HepG2 (cell line): ENCODE data around the gene KATNB1. TPM values are rescaled to one million over a fixed set of nuclear protein-coding genes. Genes with fewer than 3 reads are reported as not detected.
A peak's percentile ranks its signal among the peaks of the same experiment; 100 is the strongest.

ENCODE experiments used
- ARID2 ChIP-seq: sonication (generic); formaldehyde crosslinking; IDR thresholded peaks from 2 replicates; pipeline ENCODE4 v1.8.1; 2022; ENCODE audit warnings: mild to moderate bottlenecking, missing genetic modification reagents, borderline replicate concordance
- CCAR2 ChIP-seq: fragments of 200-400 bp; formaldehyde crosslinking; optimal IDR thresholded peaks from 2 replicates; pipeline ENCODE3; 2018; ENCODE audit warnings: low read depth, mild to moderate bottlenecking, low read length, moderate library complexity
- GABPB1 ChIP-seq: IDR thresholded peaks from 2 replicates; pipeline ENCODE4 v1.6.1; 2016; ENCODE audit warnings: mild to moderate bottlenecking, missing genetic modification reagents, moderate library complexity, missing compliant biosample characterization
- HBP1 ChIP-seq: IDR thresholded peaks from 2 replicates; pipeline ENCODE4 v1.6.1; 2016; ENCODE audit warnings: low read depth, control low read depth
- KMT2A ChIP-seq: sonication (generic); formaldehyde crosslinking; IDR thresholded peaks from 2 replicates; pipeline ENCODE4 v1.4.0; 2020; ENCODE audit warnings: missing genetic modification reagents
- MTF2 ChIP-seq: sonication (generic); formaldehyde crosslinking; IDR thresholded peaks from 2 replicates; pipeline ENCODE4 v1.5.0; 2020; ENCODE audit warnings: missing genetic modification reagents, borderline replicate concordance
- POGZ ChIP-seq: sonication (generic); formaldehyde crosslinking; IDR thresholded peaks from 2 replicates; pipeline ENCODE4 v1.4.0; 2020; ENCODE audit warnings: mild to moderate bottlenecking, missing genetic modification reagents
- RARG ChIP-seq: sonication (generic); formaldehyde crosslinking; IDR thresholded peaks from 2 replicates; pipeline ENCODE4 v1.4.0; 2020; ENCODE audit warnings: low read depth, mild to moderate bottlenecking, missing genetic modification reagents
- RBFOX2 ChIP-seq: fragments of 200-400 bp; formaldehyde crosslinking; IDR thresholded peaks from 2 replicates; pipeline ENCODE4 v1.6.1; 2017; ENCODE audit warnings: low read depth, mild to moderate bottlenecking, low read length
- SIN3B ChIP-seq: fragments of 150-350 bp; IDR thresholded peaks from 2 replicates; pipeline ENCODE4 v1.6.1; 2014; ENCODE audit warnings: low read length
- SMAD1 ChIP-seq: sonication (generic); formaldehyde crosslinking; IDR thresholded peaks from 2 replicates; pipeline ENCODE4 v1.4.0; 2020; ENCODE audit warnings: missing genetic modification reagents, low read depth, mild to moderate bottlenecking, borderline replicate concordance
- SMAD9 ChIP-seq: sonication (generic); formaldehyde crosslinking; IDR thresholded peaks from 2 replicates; pipeline ENCODE4 v1.5.1; 2020; ENCODE audit warnings: mild to moderate bottlenecking, missing genetic modification reagents
- SMARCC2 ChIP-seq: fragments of 450-650 bp; IDR thresholded peaks from 2 replicates; pipeline ENCODE4 v1.6.1; 2017; ENCODE audit warnings: antibody characterized with exemption, mild to moderate bottlenecking
- SPEN ChIP-seq: sonication (generic); formaldehyde crosslinking; IDR thresholded peaks from 2 replicates; pipeline ENCODE4 v1.5.1; 2020; ENCODE audit warnings: low read depth, mild to moderate bottlenecking, missing genetic modification reagents
- ZNF350 ChIP-seq: sonication (generic); formaldehyde crosslinking; IDR thresholded peaks from 2 replicates; pipeline ENCODE4 v1.4.0; 2020; ENCODE audit warnings: mild to moderate bottlenecking, low read depth, missing genetic modification reagents, borderline replicate concordance
- ZNF383 ChIP-seq: sonication (generic); formaldehyde crosslinking; IDR thresholded peaks from 2 replicates; pipeline ENCODE4 v1.4.0; 2020; ENCODE audit warnings: missing genetic modification reagents, mild to moderate bottlenecking, borderline replicate concordance
- ZNF562 ChIP-seq: sonication (generic); formaldehyde crosslinking; IDR thresholded peaks from 2 replicates; pipeline ENCODE4 v1.8.0; 2022; ENCODE audit warnings: missing genetic modification reagents, borderline replicate concordance
- ZNF598 ChIP-seq: sonication (generic); formaldehyde crosslinking; IDR thresholded peaks from 2 replicates; pipeline ENCODE4 v1.5.1; 2020; ENCODE audit warnings: mild to moderate bottlenecking, missing genetic modification reagents, borderline replicate concordance
- ZNF773 ChIP-seq: sonication (generic); formaldehyde crosslinking; IDR thresholded peaks from 2 replicates; pipeline ENCODE4 v1.4.0; 2020; ENCODE audit warnings: missing genetic modification reagents, borderline replicate concordance
- ZSCAN25 ChIP-seq: sonication (generic); formaldehyde crosslinking; IDR thresholded peaks from 2 replicates; pipeline ENCODE4 v1.8.0; 2022; ENCODE audit warnings: mild to moderate bottlenecking, missing genetic modification reagents
- polyA plus RNA-seq, 8 experiments: library from polyadenylated mRNA; depleted of rRNA in 3 of 8; stranded (reverse) in 7 of 8; unstranded in 1 of 8; fragments of >200 nt; fragmentation: Illumina TruSeq in 4 of 8; extraction: Trizol in 4 of 8; gene quantifications; 2 replicates each; pipeline versions ENCODE4 v1.2.1 to v1.2.3, GENCODE V29; 2011 to 2016; ENCODE audit warnings: low read depth in 4 of 8, missing spikeins in 1 of 8, mixed read lengths in 1 of 8; ENCODE audit not compliant: insufficient read depth in 1 of 8
- total RNA-seq, 5 experiments: library from RNA; depleted of rRNA; stranded (reverse); fragments of >200 nt; fragmentation: Illumina TruSeq; extraction: Trizol; gene quantifications; 2 replicates each; pipeline ENCODE4 v1.2.3, GENCODE V29; 2016; ENCODE audit warnings: low read depth in 1 of 5
- TF ChIP-seq, protein P1 (sequence below): sonication (generic); formaldehyde crosslinking; IDR thresholded peaks from 2 replicates; pipeline ENCODE4 v1.4.0; 2020; ENCODE audit warnings: missing genetic modification reagents
- TF ChIP-seq, protein P2 (sequence below): sonication (generic); formaldehyde crosslinking; IDR thresholded peaks from 2 replicates; pipeline ENCODE4 v1.8.0; 2022; ENCODE audit warnings: missing genetic modification reagents, low read depth, mild to moderate bottlenecking, borderline replicate concordance
- TF ChIP-seq, protein P3 (sequence below): IDR thresholded peaks from 2 replicates; pipeline ENCODE4 v1.6.1; 2012; ENCODE audit warnings: low read length, improper control_type of control experiment

Gene KATNB1
- total and polyA plus RNA-seq, 2 of the 13 experiments (the other 11 are each of a cell fraction or from before 2014, with no cell fraction given) = 31.5 to 43.5 TPM

DNA sequence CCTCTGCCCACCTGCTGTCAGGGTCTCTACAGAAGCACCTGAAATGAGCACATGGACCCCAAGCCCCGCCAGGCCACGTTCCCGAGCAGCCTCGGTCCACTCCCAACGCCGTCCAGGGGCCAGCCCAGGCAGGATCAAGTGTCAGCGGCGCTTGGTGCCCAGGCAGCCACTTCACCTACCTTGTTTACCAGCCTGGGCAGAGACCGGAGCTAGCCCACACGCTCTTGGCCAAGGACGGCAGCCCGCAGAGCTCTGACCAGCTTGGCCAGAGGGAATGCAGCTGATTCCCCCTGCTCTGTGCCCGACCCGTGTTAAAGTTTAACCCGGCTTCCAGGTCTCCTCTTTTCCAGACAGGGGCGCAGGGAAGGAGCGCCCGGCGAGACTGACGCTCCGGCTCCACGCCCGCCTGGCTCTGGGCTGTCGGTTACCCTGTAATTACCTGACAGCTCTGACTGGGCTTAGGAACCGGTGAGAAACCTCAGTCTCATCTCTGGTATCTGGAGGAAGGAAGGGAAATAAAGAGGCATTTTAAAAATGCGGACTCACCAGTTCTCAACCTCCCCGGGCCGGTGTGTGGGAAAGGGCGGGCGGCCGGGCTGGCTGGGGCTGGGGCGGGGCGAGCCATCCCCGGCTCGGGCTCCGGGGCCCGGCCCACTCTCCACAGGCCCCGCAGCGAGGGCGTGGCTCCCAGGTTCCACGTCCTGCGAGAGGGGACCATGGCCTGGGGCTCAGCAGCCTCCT is 62.1 kb downstream of the KATNB1 start (continued):
- TF ChIP-seq ZNF350 (CRISPR knock-in tag) (peak; percentile 79), POGZ (CRISPR knock-in tag) (peak; percentile 41; the same call in 1 of the 2 replicates), RBFOX2 (peak; percentile 74), SMAD9 (no peak), MTF2 (CRISPR knock-in tag) (peak; percentile 44; the same call in 1 of the 2 replicates), CCAR2 (no peak), ZNF383 (no peak), SPEN (CRISPR knock-in tag) (peak; percentile 76; the same call in 1 of the 2 replicates), GABPB1 (CRISPR knock-in tag) (peak; percentile 40; the same call in 1 of the 2 replicates), SIN3B (peak; percentile 22; the same call in 1 of the 2 replicates), HBP1 (CRISPR knock-in tag) (0 out of 2 replicates have a peak, but pooled peaks have one; percentile 41), KMT2A (CRISPR knock-in tag) (peak; percentile 46), ZNF773 (no peak), ARID2 (CRISPR knock-in tag) (peak; percentile 85; the same call in 1 of the 2 replicates), SMAD1 (CRISPR knock-in tag) (0 out of 2 replicates have a peak, but pooled peaks have one; percentile 51), ZNF562 (CRISPR knock-in tag) (no peak), ZSCAN25 (CRISPR knock-in tag) (no peak), RARG (no peak; the same call in 1 of the 2 replicates), ZNF598 (peak; percentile 79; the same call in 1 of the 2 replicates), SMARCC2 (no peak)
- TF ChIP-seq, protein P1, sequence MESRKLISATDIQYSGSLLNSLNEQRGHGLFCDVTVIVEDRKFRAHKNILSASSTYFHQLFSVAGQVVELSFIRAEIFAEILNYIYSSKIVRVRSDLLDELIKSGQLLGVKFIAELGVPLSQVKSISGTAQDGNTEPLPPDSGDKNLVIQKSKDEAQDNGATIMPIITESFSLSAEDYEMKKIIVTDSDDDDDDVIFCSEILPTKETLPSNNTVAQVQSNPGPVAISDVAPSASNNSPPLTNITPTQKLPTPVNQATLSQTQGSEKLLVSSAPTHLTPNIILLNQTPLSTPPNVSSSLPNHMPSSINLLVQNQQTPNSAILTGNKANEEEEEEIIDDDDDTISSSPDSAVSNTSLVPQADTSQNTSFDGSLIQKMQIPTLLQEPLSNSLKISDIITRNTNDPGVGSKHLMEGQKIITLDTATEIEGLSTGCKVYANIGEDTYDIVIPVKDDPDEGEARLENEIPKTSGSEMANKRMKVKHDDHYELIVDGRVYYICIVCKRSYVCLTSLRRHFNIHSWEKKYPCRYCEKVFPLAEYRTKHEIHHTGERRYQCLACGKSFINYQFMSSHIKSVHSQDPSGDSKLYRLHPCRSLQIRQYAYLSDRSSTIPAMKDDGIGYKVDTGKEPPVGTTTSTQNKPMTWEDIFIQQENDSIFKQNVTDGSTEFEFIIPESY (CRISPR knock-in tag) = no peak
- TF ChIP-seq, protein P2, sequence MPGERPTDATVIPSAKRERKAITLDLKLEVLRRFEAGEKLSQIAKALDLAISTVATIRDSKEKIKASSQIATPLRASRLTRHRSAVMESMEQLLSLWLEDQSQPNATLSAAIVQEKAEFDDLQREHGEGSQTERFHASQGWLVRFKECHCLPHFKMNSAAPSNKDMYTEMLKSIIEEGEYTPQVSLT (CRISPR knock-in tag) = no peak
- TF ChIP-seq, protein P3, sequence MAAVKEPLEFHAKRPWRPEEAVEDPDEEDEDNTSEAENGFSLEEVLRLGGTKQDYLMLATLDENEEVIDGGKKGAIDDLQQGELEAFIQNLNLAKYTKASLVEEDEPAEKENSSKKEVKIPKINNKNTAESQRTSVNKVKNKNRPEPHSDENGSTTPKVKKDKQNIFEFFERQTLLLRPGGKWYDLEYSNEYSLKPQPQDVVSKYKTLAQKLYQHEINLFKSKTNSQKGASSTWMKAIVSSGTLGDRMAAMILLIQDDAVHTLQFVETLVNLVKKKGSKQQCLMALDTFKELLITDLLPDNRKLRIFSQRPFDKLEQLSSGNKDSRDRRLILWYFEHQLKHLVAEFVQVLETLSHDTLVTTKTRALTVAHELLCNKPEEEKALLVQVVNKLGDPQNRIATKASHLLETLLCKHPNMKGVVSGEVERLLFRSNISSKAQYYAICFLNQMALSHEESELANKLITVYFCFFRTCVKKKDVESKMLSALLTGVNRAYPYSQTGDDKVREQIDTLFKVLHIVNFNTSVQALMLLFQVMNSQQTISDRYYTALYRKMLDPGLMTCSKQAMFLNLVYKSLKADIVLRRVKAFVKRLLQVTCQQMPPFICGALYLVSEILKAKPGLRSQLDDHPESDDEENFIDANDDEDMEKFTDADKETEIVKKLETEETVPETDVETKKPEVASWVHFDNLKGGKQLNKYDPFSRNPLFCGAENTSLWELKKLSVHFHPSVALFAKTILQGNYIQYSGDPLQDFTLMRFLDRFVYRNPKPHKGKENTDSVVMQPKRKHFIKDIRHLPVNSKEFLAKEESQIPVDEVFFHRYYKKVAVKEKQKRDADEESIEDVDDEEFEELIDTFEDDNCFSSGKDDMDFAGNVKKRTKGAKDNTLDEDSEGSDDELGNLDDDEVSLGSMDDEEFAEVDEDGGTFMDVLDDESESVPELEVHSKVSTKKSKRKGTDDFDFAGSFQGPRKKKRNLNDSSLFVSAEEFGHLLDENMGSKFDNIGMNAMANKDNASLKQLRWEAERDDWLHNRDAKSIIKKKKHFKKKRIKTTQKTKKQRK = no peak
